GM18508 (cell line): ENCODE data around the gene POLH.

Source experiments
- ATAC-seq: cut with Tn5 transposase; IDR thresholded peaks from one replicate; pipeline ENCODE4 v1.9.1; 2021; ENCODE audit warnings: moderate number of reproducible peaks; ENCODE audit not compliant: insufficient read depth, unreplicated experiment

POLH gene

GRCh38 chr6:43600595-43600994, 24.6 kb downstream of the POLH start:
- no peak for ATAC-seq

- no peak for ATAC-seq
Measured at GRCh38 chr6:43604174-43604573, 28.2 kb downstream of the POLH start.

- ATAC-seq, result no peak
Measured at GRCh38 chr6:43606019-43606418, 30.0 kb downstream of the POLH start.

- ATAC-seq, result no peak
Measured at GRCh38 chr6:43608310-43608763, 32.4 kb downstream of the POLH start.

- ATAC-seq, result no peak
Measured at GRCh38 chr6:43608807-43609206, 32.8 kb downstream of the POLH start.

- ATAC-seq, result no peak
Measured at GRCh38 chr6:43609402-43609801, 33.4 kb downstream of the POLH start.

- ATAC-seq, result no peak
Measured at GRCh38 chr6:43610431-43610830, 34.4 kb downstream of the POLH start.

GRCh38 chr6:43613721-43614395, 37.9 kb downstream of the POLH start:
- no peak for ATAC-seq

GRCh38 chr6:43614396-43614730, 38.4 kb downstream of the POLH start:
- ATAC-seq, result no peak

GRCh38 chr6:43616725-43617472, 40.9 kb downstream of the POLH start:
- ATAC-seq, result no peak

GRCh38 chr6:43621078-43621835, 45.3 kb downstream of the POLH start:
- no peak for ATAC-seq

- ATAC-seq, result no peak
Measured at GRCh38 chr6:43621836-43622180, 45.8 kb downstream of the POLH start.

GRCh38 chr6:43622541-43622940, 46.6 kb downstream of the POLH start:
- no peak for ATAC-seq

- ATAC-seq, result no peak
Measured at GRCh38 chr6:43623880-43624785, 48.1 kb downstream of the POLH start.

GRCh38 chr6:43624786-43625288, 48.9 kb downstream of the POLH start:
- ATAC-seq, result no peak

- ATAC-seq, result no peak
Measured at GRCh38 chr6:43625393-43625992, 49.5 kb downstream of the POLH start.

- no peak for ATAC-seq
Measured at GRCh38 chr6:43627008-43627825, 51.2 kb downstream of the POLH start.

- no peak for ATAC-seq
Measured at GRCh38 chr6:43628393-43629103, 52.6 kb downstream of the POLH start.
